Smooth muscle cell of the umbilical artery (primary cell): ENCODE measurements around the gene HSPA2. TPM values are rescaled to one million over a fixed set of nuclear protein-coding genes. Genes with fewer than 3 reads are reported as not detected.

Experiments used
- total RNA-seq: library from RNA; depleted of rRNA; stranded (reverse); fragments of >200 nt; gene quantifications from 2 replicates; pipeline ENCODE4 v1.2.3, GENCODE V29; 2014

HSPA2 gene
- 15.3 and 33.0 TPM in 2 replicates for total RNA-seq

GRCh38 chr14:64540208-64541202 lies at the start of gene HSPA2:
TSS of gene HSPA2 (plus strand) at chr14:64540741. CDS start at chr14:64540850, 109 bp downstream.

GRCh38 chr14:64503434-64504309 lies 36.9 kb upstream of the HSPA2 start, which contains the start of gene ZBTB25:
TSS of gene ZBTB25 (minus strand) at chr14:64503838. CDS start at chr14:64490533, 13,305 bp downstream.

GRCh38 chr14:64504310-64504896 lies 36.1 kb upstream of the HSPA2 start, which contains the start of gene ZBTB1:
TSS of gene ZBTB1 (plus strand) at chr14:64504770. CDS start at chr14:64521505, 16,735 bp downstream.

GRCh38 chr14:64549791-64550620 lies 9.5 kb downstream of the HSPA2 start, which contains the start of gene PPP1R36:
TSS of gene PPP1R36 (plus strand) at chr14:64549961. CDS start at chr14:64549998, 37 bp downstream.

Other genes starting within 250 kb of the HSPA2 start
- gene ESR2, start 246.4 kb upstream of the HSPA2 start, total RNA-seq: under 0.01 and 0.09 TPM in 2 replicates
- 38.0 and 99.1 TPM in 2 replicates for gene MTHFD1, start 152.4 kb upstream of the HSPA2 start, total RNA-seq
- gene AKAP5, start 75.2 kb upstream of the HSPA2 start, total RNA-seq: 3.6 and 10.7 TPM in 2 replicates
- 5.6 and 7.5 TPM in 2 replicates for gene ZBTB25, start 36.9 kb upstream of the HSPA2 start, total RNA-seq
- 66.8 and 70.3 TPM in 2 replicates for gene ZBTB1, start 36.0 kb upstream of the HSPA2 start, total RNA-seq
- gene PPP1R36, start 9.2 kb downstream of the HSPA2 start, total RNA-seq: 1.0 and 1.8 TPM in 2 replicates
- gene PLEKHG3, start 163.7 kb downstream of the HSPA2 start, total RNA-seq: 0.59 and 5.3 TPM in 2 replicates